AG04450 (cell line): Measurements from ENCODE around the gene INPP5A. TPM values are rescaled to one million over a fixed set of nuclear protein-coding genes. Genes with fewer than 3 reads are reported as not detected.

ENCODE experiments used
- CTCF ChIA-PET: fragments of 300-600, 350-600 bp; formaldehyde crosslinking; extraction: SDS; loops from one replicate; lab custom pipeline; 2022; ENCODE audit warnings: antibody characterized with exemption, inconsistent platforms; lab: Charles Lee
- POLR2A ChIA-PET: fragments of 350-600 bp; formaldehyde crosslinking; extraction: SDS; loops from one replicate; lab custom pipeline; 2021; ENCODE audit warnings: antibody characterized with exemption, inconsistent platforms; lab: Yijun Ruan, JAX
- DNase-seq: peaks from one replicate; pipeline ENCODE4 v3.0.0-alpha.2; 2011; ENCODE audit warnings: low read depth, low spot score
- H3K27ac ChIP-seq: one replicate; pipeline ENCODE4 v1.5.1; 2012; ENCODE audit warnings: low read depth, low read length, control low read depth
- H3K27me3 ChIP-seq: one replicate; pipeline ENCODE4 v1.6.0; 2012; ENCODE audit warnings: low read length; ENCODE audit not compliant: control insufficient read depth, insufficient read depth
- H3K4me3 ChIP-seq: 2 replicates; pipeline ENCODE4 v1.5.1; 2011; ENCODE audit warnings: mild to moderate bottlenecking, low read depth, low read length, control low read depth
- H3K9me3 ChIP-seq: 2 replicates; pipeline ENCODE4 v1.5.1; 2012; ENCODE audit warnings: low read length; ENCODE audit not compliant: control insufficient read depth, insufficient read depth
- polyA plus RNA-seq: library from polyadenylated mRNA; depleted of rRNA; stranded (reverse); fragments of >200 nt; gene quantifications from 2 replicates; pipeline ENCODE4 v1.2.3, GENCODE V29; 2011
- TF ChIP-seq, protein P1 (sequence below): IDR thresholded peaks from 2 replicates; pipeline ENCODE4 v1.5.1; 2011; ENCODE audit warnings: low read depth, low read length, control low read depth, inconsistent platforms

Gene INPP5A
- polyA plus RNA-seq, 1 experiment: 22.5 TPM

DNA sequence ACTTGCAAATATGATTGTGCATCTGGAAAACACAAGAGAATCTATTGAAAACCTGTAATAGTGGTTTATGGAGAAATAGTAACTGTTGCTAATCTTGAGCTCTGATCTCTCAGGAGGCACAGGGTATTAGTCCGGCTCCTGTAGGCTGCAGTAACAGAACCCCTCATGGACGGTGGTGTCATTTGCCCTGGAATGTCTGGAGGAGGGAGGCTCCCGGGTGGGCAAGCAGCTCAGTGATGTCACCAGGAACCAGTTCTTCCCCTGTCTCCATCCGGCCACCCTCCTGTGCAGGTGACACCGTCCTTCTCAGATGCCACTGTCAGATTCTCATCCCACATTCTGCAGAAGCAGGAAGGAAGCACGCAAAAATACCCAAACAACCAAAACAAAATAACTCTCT, 29.3 kb downstream of the INPP5A start:
- peaks cover 14% of the 10 kb centered on the region for H3K9me3 ChIP-seq
- POLR2A ChIA-PET: no interaction called here

DNA sequence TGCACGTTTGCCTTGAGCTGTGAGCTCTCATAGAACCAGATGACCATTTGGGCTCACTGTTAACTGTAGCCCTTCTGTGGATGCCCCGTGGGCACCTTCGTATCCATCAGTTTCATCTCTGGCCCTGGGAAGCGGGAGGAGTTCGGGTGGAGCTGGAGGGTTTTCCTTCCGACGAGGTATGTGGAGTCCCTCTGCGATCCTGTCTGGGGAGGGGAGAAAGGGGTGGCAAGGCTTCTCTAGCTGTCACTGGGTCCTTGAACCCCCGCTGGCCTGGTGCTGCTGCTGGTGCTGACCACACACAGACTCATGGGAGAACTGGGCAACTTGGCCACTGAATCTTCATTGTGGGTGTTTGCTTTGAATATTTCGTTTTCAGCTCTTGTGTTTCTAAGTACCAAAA, 32.7 kb downstream of the INPP5A start:
- POLR2A ChIA-PET: no interaction called here
- TF ChIP-seq, protein P1, sequence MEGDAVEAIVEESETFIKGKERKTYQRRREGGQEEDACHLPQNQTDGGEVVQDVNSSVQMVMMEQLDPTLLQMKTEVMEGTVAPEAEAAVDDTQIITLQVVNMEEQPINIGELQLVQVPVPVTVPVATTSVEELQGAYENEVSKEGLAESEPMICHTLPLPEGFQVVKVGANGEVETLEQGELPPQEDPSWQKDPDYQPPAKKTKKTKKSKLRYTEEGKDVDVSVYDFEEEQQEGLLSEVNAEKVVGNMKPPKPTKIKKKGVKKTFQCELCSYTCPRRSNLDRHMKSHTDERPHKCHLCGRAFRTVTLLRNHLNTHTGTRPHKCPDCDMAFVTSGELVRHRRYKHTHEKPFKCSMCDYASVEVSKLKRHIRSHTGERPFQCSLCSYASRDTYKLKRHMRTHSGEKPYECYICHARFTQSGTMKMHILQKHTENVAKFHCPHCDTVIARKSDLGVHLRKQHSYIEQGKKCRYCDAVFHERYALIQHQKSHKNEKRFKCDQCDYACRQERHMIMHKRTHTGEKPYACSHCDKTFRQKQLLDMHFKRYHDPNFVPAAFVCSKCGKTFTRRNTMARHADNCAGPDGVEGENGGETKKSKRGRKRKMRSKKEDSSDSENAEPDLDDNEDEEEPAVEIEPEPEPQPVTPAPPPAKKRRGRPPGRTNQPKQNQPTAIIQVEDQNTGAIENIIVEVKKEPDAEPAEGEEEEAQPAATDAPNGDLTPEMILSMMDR: no peak
- Histone ChIP-seq H3K27ac (no peak overlapping the region), H3K4me3 (no peak overlapping the region), H3K9me3 (no peaks in the 10 kb centered on the region; the same call in 1 of the 2 replicates), H3K27me3 (no peaks in the 10 kb centered on the region)
- DNase-seq: no peak
- CTCF ChIA-PET: no interaction called here

More for the DNA sequence above, 29.3 kb downstream of the INPP5A start:
- H3K27ac ChIP-seq: no peak overlapping the region
- H3K4me3 ChIP-seq: no peak overlapping the region
- H3K27me3 ChIP-seq: no peaks in the 10 kb centered on the region
- CTCF ChIA-PET: no interaction called here
- TF ChIP-seq, protein P1: no peak
- no peak for DNase-seq

DNA sequence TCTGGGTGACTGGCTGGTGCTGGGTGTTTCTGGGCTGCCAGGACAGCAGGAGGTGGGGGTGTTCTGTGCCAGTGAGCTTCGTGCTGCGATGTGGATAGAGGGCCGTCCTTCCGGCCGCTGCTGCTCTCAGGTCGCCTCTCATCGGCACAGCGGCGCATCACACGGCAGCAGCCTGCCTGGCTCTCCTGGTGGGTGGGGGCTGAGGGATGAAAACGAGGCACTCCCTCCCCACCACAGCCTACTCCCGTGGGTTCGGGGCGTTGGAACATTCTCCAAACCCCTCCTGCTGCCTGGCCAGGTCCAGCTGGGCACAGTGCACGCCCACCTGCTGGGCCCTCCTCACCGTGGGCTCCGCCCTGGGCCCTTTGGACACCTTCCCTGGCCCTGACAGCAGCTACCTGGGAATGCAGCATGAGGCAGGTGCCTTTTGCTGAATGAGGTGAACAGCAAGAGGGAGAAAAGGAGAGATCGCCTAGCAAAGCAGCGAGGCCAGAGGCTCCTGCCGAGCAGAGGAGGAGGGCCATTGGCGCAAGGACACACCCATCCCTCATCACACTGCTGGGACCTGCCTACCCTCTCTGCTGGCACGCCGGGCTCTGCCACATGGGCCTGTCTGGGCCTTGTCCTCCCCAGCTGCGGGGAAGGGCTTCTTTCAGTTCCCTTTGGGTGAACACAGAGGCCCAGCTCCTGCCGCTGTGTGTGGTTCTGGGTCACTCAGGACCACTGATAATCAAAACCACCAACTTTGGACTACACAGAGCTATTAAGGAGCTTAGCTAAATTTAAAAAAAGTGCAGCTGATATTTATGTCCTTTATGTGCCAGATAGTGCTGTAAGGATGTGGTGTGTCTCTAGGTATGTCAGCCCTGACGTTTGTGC, 33.4 kb downstream of the INPP5A start:
- Histone ChIP-seq H3K4me3 (no peak overlapping the region), H3K27me3 (no peaks in the 10 kb centered on the region), H3K9me3 (no peaks in the 10 kb centered on the region; the same call in 1 of the 2 replicates), H3K27ac (no peak overlapping the region)
- ChIA-PET POLR2A (no interaction called here), CTCF (interaction anchor here (1.4 kb wide), 1 partner anchor 11 kb away, joined by 3 read pairs; no protein-coding TSS in a partner anchor)
- no peak for DNase-seq
- TF ChIP-seq, protein P1: no peak

DNA sequence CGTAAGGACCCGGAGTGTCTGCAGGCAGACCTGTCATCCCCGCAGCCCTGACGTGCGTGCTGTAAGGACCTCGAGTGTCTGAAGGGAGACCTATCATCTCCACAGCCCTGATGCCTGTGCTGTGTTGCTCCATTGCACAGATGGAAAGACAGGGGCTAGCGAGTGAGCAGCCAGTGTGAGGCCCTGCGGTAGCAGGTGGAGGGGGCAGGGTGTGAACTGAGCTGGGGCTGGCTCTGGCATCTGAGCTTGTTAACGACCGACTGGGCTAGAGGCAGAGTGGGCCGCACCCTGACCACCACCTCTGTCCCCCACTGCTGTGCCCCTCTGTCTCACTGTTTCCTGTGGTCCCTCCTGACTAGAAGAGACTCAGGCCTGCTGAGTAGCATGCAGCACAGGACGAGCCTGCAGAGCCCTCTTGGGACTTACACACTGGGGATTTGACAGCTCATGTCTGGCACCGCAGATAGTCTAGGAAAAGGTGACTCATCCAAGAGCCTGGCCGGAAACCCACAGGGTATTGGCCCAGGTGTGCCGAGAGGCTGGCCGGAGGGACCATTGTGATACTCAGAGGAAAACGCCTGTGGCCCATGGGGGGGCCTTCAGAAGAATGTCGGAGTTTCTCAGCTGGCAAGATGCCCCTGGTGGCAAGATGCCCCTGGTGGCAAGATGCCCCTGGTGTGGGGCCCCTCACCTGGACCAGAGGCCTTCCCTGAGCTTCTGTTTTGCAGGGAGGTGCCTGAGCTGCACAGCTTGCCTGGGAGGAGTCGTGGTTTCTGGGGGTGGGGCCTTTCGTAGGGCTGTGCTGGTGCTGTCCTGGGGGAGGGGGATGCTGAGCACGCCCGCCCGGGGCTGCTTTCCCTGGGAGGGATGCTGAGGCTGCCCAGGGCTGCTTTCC, 34.3 kb downstream of the INPP5A start:
- CTCF ChIA-PET: interaction anchor here (1.0 to 1.4 kb wide), 2 partner anchors 11 to 54 kb away, joined by 3 read pairs; no protein-coding TSS in a partner anchor
- POLR2A ChIA-PET: no interaction called here
- DNase-seq: peak; percentile 23

More for the DNA sequence above, 34.3 kb downstream of the INPP5A start:
- H3K27me3 ChIP-seq: peaks cover under 1% of the 10 kb centered on the region
- H3K9me3 ChIP-seq: no peaks in the 10 kb centered on the region; the same call in 1 of the 2 replicates
- no peak overlapping the region for H3K4me3 ChIP-seq
- H3K27ac ChIP-seq: no peak overlapping the region
- TF ChIP-seq, protein P1: no peak
